RPMI8226 (cell line): ENCODE measurements around the gene TMBIM4.
"Not testable (repeated sequence)": the region's sequence is repeated elsewhere in the genome, so short reads cannot be mapped to it uniquely, and the experiment has no call there.

Source experiments
- DNase-seq: peaks from one replicate; pipeline ENCODE4 v3.0.0-alpha.2; 2015

The TMBIM4 gene, protein sequence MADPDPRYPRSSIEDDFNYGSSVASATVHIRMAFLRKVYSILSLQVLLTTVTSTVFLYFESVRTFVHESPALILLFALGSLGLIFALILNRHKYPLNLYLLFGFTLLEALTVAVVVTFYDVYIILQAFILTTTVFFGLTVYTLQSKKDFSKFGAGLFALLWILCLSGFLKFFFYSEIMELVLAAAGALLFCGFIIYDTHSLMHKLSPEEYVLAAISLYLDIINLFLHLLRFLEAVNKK

DNA sequence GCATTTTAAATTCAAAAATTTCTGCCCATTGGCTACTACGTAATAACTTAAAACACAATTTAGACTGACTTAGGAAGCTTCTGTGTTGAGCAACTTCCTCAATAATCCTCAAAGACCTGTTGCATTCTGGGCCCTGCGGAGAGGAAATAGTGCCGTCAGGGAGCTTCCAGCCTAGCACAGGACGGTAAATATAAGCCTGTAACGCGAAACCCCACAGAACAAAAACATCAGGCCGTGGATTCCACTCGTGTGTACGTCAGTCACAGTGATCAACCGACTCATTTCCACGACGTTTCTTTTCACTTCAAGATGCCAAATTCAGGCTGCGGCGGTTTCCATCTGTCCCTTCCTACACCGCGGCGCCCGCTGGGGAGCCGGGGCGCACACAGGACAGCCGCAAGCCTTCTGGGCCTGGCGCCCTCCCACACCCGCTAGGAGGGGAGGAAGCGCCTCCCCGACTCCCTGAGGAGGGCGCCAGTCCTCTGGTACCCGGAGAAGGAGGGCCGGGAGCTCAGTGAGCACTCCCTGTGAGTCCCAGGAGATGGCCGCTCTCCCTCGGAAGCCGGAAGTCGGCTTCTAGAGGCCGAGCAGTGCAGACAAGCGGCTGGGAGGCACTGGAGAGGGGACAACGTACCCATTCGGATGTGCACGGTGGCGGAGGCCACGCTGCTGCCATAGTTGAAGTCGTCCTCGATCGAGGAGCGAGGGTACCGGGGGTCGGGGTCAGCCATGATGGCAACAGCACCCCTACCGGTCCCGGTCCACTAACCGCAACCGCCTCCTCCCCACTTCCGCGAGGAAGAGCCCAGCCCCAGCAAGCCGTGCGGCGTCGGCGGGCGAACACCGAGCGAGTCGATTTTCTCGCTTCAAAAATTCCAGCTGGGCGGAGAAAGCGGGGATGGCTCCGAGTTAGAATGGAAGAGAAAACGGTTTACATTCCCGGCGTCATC, at the start of gene TMBIM4:
Gene TMBIM4, minus strand, starts transcription at position 776 of the 950 bp plus-strand sequence. Its CDS starts 45 bp downstream, at position 731.
- DNase-seq = peak; percentile 94

DNA sequence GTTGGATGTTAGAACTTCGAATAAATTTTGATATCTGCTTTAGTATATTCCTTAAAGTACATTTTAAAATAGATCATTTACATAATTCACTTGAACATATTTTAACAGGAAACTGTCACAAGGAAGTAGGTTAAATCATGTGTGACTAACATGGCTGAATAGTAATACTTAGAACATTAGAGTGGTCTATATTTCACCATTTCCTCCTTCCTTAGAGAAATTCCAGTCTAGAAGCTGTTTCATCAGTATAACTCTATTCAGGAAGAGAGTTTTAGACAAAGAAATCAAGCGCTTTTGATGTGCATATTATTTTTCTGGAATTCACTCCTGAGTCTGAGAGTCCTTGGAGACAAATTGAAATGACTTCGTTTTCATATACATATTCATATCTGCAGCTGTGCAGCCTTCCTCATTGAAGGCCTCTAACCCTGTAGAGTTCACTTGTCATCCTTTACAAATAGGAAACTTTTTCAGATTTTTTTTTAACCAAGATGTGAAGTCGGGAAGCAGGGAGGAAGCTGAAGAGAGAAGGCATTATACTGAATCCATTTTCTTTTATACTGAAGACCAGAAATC, 47.6 kb upstream of the TMBIM4 start:
- DNase-seq = no peak

DNA sequence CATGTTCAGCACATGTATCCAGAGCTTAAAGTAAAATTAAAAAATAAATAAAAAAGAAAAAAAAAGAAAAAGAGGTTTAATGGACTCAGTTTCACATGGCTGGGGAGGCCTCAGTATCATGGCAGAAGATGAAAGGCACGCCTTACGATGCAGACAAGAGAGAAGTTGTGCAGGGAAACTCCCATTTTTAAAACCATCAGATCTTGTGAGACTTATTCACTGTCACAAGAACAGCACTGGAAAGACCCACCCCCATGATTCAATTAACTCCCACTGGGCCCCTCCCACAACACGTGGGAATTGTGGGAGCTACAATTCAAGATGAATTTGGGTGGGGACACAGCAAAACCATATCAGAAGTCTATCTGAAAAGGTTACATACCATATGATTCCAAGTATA, 43.2 kb upstream of the TMBIM4 start:
- not testable (repeated sequence) for DNase-seq

DNA sequence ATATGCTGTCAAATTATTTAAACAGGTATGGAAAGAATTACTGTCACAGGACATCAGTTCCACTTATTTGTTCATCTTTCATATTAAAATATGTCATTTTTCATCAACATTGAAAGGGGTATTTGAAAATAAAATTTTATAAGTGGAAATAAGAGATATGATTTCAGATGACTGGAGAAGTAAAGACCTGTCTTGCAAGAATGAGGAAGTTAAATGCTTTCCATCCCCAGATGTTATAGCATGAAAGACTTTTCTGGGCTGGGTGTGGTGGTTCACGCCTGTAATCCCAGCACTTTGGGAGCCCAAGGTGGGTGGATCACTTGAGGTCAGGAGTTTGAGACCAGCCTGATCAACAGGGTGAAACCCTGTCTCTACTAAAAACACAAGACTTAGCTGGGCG, 41.8 kb upstream of the TMBIM4 start:
- not testable (repeated sequence) for DNase-seq

DNA sequence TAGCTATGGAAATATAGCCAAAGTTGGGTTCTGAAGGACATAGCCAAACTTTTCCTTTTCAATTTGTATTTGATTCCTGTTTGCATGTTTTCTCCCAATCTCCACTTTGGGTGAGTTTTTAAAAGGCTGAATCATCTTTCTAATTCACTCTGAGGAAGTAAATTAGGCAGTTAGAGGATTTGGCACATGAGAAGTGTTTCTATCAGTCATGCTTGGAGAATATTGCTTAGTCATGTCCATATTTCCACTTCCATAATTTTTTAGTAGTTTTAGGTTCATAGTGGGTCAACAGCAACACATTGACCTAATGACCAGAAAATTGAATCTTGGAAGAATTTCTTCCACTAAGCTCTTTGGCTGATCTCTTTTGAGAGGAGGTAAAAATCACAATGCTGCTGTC, 41.0 kb upstream of the TMBIM4 start:
- DNase-seq = no peak

DNA sequence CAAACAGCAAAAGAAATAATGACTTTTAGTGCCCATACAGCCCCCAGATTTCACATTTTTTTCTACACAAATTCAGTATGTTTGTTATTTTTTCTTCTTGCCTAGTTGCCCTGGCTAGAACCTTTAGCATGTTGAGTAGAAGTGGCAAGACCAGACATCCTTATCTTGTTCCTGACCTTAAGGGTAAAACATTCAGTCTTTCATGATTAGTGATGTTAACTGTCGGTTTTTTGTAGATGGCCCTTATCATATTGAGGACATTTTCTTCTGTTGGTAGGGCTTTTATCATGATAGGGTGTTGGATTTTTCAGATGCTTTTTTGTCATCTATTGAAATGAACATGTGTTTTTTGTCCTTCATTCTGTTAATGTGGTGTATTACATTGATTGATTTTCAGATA, 36.3 kb upstream of the TMBIM4 start:
- DNase-seq = no peak

DNA sequence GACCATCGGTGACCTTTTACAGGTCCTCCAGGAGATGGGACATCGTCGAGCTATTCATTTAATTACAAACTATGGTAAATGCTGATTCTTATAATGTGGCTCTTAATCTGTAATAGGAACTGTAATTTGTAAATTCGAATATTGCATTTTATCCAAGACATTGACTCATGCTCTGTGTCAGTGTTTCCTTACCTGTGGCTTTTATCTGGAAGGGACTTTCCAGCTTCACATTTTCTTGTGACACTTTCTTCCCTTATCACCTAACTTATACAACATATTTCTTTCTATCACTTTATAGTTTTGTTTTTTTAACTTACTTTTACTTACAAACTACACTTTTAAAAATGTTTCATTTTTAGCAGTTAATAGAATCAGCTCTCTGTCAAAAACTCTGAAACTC, 34.0 kb upstream of the TMBIM4 start:
- no peak for DNase-seq

DNA sequence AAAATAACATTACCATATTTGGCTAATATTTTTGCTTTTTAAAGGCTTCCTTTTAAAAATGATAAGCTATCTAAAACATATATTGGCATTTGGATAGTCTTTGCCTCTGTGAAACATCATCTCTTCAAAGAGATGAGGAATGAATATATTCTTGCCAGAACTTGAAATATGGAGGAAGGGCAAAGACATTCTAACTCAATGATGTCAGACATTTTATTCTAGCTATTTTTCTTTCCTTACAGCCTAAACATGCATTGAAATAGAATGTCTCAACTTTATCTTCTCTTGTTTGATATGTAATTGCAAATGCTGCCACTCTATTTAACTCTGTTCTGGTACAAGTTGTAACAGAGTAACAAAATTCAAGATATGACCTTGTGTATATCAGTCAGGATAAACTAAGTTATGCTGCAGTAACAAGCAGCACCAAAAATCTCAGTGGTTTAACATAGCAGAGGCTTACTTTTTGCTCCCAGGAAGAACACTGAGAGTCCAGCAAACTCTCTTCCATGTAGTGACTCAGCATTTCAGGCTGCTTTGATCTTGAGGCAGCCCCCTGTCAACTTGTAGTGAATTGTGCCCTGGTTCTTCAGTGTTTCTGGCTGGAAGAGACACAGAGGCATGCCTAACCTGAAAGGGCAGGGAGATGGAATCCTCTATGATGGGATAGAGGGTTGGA, 30.2 kb upstream of the TMBIM4 start:
- no peak for DNase-seq

DNA sequence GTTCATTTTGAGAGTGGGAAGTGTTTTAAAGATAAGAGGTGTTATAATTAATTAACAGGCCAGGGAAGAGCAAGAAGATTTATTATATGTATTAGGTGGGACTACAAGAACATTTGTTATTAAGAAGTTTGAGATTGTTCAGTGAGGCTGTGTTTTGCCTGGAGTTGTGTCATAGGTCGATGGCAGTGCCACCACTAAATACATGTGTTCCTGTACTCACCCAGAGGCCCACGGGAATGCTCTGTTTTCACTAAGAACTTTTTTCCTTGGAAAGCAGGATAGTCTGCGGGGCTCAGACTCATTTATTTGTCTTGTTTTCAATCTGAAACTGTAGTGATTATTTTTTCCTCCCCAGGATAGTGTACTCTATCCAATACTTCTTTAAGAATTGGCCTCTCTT, 29.3 kb upstream of the TMBIM4 start:
- no peak for DNase-seq

DNA sequence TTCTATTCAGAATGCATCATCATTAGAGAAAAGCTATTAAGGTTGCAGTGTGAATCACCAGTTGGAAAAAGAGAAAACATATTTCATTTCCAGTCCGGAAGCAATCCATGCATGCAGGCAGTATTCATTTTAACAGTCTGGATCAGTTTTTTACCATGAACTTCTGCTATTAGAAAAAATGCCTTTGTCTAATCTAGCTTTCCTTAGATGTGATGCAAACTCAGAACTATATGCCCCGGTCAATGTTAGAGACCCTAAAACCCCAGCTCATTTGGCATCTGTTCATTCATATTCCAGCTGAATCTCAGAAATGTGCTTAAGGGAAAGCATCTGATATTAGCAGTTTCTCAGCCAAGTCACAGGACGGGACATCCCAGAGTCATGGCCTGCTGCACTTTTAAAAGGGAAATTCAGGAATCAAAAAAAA, 27.7 kb upstream of the TMBIM4 start:
- no peak for DNase-seq

DNA sequence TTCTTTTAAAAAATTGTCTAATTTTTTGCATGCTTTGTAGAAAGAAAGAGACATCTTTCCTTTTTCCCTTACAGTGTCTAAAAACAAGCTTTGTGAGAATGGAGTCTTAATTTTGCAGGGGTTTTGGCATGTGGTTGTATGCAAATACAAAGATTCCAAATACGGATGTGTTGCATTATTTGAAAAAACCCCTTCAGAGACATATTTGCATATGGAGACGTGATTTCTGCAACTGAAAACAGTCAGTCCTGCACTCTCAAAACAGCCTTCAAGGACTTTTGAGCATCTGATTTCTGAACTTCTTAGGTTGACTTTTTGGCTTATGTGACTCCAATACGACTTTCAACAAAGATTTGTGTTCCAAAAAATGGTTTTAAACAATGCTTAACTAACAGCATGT, 27.0 kb upstream of the TMBIM4 start:
- DNase-seq = no peak

DNA sequence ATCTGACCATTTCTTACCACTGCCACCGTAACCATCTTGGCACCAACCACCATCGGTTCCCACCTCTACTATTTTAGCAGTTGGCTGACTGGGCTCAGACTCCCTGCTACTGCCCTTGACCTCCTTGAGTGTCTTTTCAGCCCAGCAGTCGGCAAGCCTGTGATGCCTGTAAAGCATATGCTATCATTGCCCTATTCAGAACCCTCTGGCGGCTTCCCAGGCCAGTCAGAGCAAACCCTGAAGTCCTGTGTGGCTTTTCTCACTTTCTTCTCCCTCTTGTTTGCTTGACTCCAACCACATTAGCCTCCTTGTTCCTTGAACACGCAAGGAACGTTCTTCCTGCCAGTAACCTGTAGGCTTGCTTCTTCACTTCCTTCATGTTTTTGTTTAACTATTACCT, 25.4 kb upstream of the TMBIM4 start:
- DNase-seq = no peak

DNA sequence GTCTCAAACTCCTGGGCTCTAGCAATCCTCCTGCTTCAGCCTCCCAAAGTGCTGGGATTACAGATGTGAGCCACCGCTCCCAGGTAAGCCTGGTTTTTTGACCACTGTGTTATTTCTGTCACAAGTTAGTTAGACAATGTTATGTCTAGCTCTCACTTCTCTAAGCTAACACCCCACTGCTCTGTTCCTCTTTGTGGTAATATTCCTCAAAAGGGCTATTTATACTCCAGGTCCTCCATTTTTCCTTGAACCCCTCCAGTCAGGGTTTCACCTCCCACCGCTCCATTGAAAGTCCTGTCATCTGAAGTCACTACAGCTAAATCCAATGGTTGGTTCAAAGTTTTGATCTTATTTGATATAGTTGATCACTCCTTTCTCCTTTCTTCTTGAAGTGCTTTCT, 24.3 kb upstream of the TMBIM4 start:
- DNase-seq = no peak

DNA sequence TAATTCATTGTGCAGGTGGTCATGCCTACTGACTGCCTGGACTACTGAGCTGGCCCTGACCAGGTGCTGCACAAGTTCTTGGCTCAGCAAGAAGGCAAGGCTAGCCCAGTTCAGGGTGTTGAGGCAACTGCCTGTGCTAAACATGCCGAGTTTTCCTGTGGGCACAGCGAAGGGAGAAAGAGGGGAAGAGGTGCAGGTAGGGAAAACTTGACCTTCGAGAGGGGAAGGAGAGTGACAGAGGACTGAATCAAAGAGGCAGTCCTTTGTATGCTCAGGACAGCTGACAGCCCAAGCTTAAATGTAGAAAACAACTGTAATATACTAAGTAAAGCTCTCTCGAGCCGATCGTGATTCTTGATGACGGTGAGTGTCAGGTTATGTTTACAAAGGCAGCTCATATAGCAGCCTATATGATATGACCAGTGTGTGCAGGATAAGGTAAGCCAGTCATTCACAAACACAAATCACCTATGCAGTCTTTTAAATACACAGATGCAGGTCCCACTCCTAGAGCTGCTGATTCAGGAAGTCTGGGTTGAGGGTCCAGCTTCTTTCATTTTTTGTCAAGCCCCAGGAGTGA, 21.8 kb upstream of the TMBIM4 start:
- no peak for DNase-seq

DNA sequence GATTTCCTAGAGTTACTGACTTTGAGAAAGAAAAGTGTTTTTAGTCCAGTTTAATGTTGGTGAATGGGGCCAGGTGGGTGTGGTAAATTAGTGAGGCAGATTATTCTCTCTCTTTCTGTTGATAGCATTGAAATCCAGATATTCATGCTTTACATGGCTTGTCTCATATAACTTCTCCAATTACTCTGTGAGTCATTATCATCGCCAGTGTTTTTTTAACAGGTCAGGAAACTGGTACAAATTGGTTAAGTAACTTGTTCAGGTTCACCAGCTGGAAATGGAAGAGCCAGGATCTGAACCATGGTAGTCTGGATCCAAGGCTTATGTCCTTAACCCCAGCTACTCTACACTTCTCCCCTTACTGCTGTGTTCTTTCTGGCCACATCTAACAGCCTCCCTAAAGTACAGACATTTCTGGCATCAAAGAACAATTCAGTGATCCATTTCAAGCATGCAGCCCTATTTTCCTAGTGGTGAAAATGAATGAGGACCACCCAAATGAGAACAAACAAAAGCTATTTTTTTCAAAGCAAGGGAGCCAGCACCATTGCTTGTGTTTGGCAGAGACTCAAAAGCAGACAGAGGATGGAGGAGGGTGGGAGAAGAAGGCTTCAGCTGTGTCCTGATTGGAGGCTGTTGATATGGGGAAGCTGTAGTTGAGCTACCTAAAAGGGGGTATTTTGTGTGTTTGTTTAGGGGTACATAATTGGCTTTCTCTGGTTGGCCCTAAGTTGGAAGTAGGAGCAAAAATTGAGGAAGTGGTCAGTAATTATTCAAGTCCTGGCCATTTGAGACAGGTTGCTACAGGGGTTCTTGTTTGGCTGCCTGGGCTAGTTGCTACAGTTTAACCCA, 20.9 kb upstream of the TMBIM4 start:
- no peak for DNase-seq

DNA sequence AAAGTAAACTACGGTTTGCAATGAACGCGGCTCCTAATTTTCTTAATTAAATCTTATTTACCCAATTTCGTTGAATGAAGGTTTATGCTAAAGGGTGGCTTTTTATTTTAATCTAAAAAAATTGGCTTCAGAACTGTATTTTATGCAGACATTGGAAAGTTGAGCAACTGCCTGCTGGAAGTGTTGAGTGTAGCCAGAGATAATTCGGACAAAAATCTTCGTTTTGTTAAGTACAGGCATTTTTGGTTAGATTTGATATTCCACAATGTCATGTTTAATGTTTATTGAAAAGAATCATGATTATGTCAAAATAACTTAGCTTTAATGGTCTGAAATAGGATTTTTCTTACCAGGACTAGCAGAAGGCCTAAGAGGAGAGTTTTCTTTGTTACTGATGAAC, 20.1 kb upstream of the TMBIM4 start:
- DNase-seq = no peak

DNA sequence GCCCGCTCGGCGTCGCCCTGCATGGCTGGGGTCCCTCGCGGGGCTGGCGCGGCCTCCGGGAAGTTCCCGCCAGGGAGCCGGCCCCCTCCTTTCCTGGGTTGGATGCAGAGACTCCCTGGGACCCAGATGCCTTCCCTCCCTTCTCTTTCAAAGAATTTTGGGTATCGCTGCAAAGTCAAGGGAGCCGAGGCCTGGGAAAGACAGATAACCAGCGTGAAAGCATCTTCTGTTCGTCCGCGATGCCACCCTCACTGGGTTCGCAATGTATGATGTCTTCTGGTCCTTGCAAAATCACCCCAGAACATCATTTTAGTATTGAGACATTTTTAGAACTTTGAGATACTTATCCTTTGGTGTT, 19.7 kb upstream of the TMBIM4 start:
- DNase-seq = no peak

DNA sequence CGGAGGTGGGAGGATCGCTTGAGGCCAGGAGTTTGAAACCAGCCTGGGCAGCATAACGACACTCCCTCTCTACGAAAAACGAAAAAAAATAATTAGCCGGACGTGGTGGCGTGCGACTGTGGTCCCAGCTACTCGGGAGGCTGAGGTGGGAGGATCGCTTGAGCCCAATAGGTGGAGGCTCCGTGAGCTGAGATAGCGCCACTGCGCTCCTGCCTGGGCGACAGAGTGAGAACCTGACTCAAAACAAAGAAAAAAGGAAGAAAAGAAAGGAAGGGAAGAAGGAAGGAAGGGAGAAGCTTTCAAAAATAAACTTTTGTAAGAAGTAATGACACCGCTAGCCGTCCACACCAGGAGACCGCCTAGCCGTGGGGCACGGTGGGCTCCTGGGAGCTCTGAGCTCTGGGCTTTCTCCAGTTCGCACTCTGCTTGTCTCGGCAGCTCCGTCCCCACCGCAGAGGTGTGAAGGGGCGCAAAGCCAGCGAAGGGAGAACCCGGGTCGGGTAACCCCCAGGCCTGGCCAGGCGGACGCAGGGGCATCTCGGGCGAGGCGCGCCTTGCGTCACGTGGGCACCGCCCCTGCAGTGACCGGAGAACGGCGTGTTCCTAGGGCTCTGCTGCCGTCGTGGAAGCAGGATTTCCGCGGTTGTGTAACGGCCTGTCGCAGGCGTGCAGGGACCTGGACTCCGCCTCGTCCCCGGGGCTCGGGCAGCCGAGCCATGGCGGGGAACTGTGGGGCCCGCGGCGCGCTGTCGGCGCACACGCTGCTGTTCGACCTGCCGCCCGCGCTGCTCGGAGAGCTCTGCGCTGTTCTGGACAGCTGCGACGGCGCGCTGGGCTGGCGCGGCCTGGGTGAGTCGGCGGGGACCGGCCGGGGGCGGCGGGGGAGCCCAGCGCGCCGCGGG, 19.0 kb upstream of the TMBIM4 start, which contains the start of gene IRAK3:
Gene IRAK3, plus strand, starts transcription at position 631 of the 902 bp plus-strand sequence. Its CDS starts 86 bp downstream, at position 717.
- DNase-seq = peak; percentile 23

DNA sequence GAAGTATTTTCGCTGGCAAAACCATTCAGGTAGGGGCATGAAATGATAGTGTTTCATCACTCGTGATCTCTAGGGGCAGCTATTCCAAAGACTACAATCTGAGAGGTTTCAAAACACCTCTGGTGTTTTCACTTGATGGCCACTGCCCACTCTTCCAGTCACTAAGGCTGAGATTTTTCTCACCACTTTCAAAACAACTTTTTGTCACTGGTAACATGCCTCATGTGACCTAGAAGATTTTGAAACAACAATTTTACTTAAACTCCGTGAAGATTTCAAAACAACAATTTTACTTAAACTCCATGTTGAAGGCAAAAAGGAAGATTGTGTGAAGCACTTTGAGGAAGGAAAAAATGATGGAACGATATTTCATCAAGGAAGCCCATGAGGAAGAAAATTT, 18.0 kb upstream of the TMBIM4 start:
- no peak for DNase-seq

DNA sequence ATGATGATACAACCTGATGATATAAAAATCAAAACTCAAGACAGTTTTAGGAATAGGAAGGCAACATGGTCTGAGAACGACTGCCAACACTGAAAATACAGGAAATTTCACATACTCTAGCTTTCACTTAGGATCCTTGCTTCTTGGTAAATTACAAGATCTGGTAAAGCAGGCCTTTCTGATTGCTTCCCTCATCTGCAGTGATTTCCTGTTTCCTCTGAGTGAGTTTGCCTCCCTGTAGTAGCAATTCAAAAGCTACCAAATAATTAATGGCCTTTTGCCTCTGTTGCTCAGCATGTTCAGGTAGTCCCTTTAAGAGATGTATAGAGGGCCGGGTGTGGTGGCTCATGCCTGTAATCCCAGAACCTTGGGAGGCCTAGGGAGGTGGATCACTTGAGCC, 17.2 kb upstream of the TMBIM4 start:
- DNase-seq = no peak

DNA sequence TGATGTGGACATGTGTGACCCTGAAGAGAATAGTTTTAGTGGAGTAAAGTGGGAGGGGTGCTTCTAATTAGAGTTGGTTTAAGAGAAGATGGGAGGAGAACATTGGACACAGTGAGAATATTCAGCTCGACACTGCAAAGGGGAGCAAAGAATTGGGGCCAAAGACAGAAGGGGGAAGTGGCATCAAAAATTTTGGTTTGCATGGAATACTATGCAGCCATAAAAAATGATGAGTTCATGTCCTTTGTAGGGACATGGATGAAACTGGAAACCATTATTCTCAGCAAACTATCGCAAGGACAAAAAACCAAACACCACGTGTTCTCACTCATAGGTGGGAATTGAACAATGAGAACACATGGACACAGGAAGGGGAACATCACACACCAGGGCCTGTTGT, 15.0 kb upstream of the TMBIM4 start:
- not testable (repeated sequence) for DNase-seq
